ENCODE results near the gene PLXND1.

PLXND1 gene

DNA sequence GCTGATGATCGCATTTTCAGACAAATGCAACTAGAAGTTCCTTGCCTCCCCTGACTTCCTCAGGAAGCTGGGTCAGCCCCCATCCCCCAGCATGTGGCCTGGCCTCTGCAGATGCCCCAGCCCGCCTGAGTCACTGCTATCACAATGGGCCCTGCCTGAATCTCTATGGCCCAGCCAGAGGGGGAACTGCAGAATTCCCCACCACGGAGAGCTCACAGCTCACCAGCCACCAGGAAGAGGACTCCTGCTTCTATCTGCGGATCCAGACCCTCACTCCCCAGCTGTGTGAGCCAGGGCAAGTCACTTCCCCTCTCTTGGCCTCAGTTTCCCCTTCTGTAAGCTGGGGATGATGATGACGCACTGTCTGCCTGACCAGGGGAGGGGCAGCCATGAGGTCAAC, 6.9 kb downstream of the PLXND1 start:
- DNase-seq, result no peak

- no peak for DNase-seq
Observed at GRCh38 chr3:129599073-129599472, 7.4 kb downstream of the PLXND1 start.

GRCh38 chr3:129598484-129598883, 8.0 kb downstream of the PLXND1 start:
- no peak for DNase-seq

DNA sequence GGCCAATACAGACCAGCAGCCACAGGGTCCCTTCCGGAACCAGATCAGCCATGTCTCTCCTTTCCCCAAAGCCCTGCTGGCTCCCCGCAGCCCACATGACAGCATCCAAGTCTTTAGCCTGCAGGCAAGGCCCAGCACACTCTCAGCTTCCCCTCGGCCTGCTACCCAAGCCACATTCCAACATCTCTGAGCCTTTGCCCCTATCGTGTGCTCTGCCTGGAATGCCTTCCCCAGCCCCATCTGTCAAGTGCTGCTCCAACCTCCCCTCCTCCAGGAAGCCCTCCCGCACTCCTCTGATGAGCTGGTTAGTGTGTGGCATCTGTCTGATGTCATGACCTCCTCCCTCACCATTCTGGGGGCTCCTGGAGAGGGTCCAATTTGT, 8.5 kb downstream of the PLXND1 start:
- DNase-seq, result no peak

GRCh38 chr3:129597087-129597999, 9.1 kb downstream of the PLXND1 start:
- no peak for DNase-seq

DNA sequence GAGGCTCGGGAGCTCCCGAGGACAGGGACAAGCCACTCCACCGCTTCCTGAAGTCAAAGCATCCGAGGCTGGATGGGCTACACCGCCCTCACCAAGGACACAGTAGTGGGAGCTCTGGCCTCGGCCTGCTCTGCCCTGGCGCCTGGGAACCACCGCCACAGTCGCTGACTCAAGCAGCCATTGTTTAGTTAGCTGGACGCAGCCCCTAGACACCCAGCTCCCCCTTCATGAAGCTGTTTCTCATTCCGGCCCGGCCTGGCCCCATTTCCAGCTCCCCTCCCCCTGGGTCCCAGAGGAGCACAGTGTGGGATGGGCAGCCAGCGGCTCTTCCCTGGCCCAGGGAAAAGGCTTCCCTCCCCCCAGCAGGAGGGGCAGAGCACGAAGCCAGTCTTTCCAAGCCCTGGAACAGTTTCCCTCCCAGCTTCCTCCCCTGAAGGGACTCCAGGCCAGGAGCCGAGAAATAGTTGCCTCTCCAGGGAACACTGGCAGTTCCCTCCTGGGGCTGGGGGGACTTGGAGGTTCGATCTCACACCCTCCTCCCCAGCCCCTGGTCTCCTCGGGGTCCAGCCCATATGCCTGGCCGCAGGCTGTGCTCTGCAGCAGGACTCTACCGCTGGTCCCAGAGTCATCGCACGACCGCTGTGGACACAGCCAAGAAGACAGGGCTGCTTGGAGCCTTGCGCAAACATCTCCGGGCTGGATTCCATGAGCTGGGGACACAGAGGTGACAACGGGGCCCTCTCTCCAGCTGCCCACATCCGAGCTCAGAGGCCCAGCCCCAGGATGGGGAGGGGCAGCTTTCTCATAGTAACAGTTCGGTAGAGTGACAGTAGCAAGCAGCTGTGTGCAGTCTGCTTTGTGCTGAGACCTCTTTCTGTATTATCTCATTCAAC, 10.0 kb downstream of the PLXND1 start:
- DNase-seq, result no peak

DNA sequence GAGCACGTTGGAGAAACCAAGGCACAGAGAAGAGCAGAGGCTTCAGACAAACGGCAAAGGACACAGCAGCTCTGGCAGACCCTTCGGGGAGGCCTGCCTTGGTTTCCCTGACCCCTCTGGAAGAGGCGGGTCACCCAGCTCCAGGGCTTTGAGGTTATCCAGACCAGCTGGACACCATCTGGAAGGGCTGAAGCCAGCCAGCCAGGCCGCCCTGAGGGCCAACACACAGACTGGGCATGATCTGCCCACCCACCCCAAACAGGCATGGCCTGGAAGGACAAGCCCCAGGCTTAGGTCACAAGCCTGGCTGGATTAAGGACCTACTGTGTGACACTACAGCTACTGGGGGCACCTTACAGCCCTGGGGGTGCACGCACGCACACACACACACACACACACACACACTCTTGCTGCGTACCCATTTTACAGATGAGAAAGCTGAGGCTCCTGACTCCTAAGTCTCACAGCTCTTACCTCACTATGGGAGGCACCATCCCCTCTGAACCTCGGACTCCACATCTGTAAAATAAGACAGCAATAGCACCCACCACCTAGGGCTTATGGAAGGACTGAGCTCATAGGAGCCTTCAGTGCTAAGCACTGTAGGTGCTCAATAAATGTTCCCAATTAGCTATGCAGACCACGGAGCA, 10.8 kb downstream of the PLXND1 start:
- no peak for DNase-seq

DNA sequence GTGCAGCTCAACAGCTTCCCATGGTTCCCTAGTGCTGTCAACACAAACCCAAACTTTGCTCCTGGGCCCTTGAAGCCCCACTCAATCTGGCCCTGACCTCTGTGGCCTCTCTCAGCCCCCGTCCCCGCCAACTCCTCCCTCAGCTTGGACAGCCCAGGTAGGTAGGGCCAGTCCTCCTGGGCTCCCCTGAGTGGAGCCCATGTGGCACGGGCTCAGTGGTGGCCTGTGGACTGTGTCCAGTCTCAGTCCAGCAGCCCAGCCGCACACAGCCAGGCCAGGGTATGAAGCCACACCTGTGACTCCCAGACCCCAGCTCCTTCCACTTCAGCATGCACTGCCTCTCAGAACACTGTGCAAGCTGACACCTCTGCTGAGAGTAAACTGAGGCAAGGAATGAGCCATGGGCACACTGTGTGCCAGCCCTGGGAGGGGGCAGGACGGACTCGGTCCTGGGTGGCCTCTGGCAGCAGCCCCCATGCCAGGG, 11.5 kb downstream of the PLXND1 start:
- DNase-seq, result no peak

DNA sequence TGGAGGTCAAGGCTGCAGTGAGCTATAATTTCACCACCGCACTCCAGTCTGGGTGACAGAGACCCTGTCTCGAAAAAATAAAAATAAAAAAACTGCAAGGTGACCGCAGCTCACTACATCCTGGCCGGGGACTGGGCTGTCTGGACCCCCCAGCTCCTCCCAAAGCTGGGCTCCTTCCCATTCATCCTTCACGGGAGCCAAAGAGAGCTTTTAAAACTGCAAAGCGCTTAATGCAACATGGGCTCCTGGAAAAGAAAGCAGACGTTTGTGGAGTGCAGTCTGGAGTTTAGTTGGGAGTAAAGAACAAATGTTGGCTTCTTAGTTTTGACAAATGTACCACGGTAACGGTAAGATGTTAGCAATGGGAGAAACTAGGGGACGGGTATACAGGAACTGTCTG, 12.1 kb downstream of the PLXND1 start:
- no peak for DNase-seq

GRCh38 chr3:129593595-129594339, 12.7 kb downstream of the PLXND1 start:
- peak; percentile 88 for DNase-seq

DNA sequence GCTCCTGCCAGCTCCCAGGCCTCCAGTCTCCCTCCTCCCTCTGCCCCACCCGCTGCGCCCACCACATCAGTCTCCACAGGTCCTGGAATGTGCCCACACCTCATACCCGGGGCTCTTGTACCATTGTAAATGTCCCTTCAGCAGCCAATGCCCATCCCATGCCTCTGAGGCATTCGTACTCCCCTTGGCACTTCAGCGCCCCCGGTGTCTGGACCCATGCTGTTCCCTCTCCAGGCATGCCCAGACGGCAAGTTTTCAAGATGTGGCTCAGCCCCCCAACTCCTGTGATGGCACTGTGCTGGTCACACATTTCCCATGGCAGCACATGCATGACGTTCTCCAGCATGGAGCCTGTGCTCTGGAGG, 13.3 kb downstream of the PLXND1 start:
- no peak for DNase-seq

DNA sequence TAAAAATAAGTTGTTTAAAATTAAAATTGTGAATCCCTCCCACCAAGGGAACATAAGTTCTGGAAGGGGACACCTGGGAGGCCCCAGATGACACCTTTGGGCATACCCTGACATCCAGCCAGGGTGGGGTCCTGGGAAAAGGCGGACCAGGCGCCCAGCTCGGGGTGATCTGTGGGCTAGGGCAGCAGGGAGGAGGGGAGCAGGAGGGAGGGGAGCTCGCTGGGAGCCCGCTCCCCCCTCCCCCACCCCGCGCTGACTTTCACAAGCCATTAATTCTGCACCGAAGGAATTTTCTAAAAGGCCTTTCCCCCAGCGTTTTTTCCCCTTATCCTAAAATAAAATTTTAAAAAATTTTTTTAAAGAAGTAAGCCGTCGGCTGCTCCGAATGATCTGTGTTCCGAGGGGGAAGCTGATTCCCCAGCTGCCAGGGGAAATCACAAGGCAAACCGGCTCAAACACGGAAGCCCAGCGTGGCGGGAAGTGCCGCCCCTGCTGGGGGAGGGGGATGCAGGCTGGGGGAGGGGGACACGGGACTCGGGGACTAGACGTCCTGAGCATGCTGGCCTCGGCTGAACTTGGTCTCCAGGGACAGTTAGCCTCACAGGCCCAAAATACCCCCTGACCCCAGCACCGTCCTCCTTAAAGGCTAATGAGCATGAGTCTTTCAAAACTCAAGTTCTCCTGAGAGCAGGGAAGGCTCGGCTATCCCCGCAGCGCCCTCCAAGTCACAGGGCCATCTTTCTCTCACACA, 13.9 kb downstream of the PLXND1 start:
- no peak for DNase-seq

DNA sequence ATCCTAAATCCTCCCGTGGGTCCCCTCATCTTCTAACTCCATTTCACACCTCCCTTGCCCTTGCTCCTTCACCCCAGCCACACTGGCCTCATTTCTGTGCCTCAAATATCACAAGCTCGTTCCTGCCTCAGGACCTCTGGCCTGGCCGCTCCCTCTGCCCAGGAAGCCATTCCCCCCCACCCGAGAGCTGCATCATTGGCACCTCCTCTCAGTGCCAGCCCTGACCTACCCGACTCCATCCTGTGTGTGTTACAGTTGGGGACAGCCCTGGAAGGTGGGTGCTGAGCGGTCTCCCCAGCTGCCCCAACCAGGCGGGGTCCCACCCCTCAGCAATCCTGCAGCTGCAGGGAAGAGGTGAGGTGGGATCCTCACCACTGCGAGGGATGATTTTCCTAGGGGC, 14.5 kb downstream of the PLXND1 start:
- no peak for DNase-seq

- DNase-seq, result no peak
Observed at GRCh38 chr3:129590215-129590614, 16.3 kb downstream of the PLXND1 start.

- DNase-seq, result no peak
Observed at GRCh38 chr3:129587566-129588210, 18.8 kb downstream of the PLXND1 start.

DNA sequence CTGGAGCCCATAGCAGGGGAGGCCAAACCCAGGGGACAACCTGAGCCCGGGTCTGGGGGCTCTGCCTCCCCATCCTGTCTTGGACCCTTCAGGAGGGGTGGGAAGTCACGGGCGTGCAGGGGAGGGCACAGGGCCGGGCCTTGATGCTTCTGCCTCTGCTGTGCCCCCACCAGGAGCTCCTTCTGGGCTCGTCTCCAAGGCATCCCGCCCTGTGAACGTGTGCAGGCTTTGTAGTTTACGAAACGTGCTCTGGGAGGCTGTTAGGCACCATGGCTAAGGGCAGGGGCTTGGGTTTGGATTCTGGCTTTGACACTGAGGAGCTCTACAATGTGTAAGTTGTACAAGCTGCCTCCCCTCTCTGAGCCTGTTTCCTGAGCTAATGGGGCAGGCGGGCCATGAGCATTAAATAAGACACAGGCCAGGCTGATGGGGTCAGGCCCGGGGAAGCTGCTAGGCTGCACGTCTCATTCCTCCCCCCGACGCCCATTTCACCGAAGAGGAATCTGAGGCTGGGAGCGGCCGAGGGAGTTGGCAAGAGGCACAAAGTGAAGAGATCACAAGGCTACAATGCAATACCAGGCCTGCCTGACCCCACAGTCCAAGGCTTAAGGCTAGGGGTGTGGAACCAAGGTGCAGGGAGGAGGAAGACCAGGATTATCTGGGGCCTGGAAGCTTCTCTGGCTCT, 19.6 kb downstream of the PLXND1 start:
- DNase-seq, result no peak

DNA sequence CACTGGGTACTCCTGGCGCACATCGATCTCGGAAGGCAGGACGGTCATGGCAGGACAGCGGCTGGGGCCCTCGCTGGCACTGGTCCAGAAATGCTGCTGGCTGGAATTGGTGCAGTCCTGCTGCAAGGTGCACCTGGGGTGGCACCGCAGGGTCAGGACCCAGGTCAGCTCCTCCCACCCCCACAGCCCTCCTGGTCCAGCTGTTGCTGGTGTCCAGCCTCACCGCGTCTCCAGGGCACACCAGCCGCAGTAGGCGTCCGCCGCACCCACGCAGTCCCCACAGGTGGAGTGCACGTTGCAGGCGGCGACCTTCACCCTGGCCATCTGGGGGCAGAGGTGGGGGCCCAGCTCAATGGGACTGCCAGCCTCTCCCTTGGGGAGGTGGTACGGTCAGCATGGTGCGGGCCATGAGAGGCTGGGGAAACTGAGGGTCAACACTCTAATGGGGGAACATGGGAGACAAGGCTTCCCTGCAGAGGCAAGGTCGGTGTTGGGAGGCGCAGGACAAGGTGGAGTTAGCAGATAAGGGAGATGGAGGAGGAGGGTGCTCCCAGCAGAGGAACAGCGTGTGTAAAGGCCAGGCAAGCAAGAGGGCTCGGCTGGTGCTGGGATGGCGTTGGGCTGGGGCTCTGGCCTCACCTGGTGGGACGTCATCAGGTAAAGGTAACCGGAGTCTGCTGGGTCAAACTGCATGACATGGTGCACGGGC, 20.4 kb downstream of the PLXND1 start:
- no peak for DNase-seq

- DNase-seq, result no peak
Observed at GRCh38 chr3:129584631-129585030, 21.8 kb downstream of the PLXND1 start.

GRCh38 chr3:129583289-129583688, 23.2 kb downstream of the PLXND1 start:
- DNase-seq, result no peak

- no peak for DNase-seq
Observed at GRCh38 chr3:129582799-129583198, 23.7 kb downstream of the PLXND1 start.

All from NCI-H2107 (cell line).